Muscle of leg (tissue), 11 donors: Measurements from ENCODE around the gene ARL5C. TPM values are rescaled to one million over a fixed set of nuclear protein-coding genes. Genes with fewer than 3 reads are reported as not detected.
"Not testable (repeated sequence)": the region's sequence is repeated elsewhere in the genome, so short reads cannot be mapped to it uniquely, and the experiment has no call there.

Experiments used
- DNase-seq: peaks from one replicate; pipeline ENCODE4 v3.0.0; 2013
- H3K27ac ChIP-seq: one replicate; pipeline ENCODE4 v1.5.1; 2013; ENCODE audit warnings: mild to moderate bottlenecking, low read length, control low read depth
- H3K27me3 ChIP-seq: one replicate; pipeline ENCODE4 v1.6.1; 2013; ENCODE audit warnings: low read length; ENCODE audit not compliant: control insufficient read depth, insufficient read depth
- H3K36me3 ChIP-seq: one replicate; pipeline ENCODE4 v1.6.1; 2013; ENCODE audit warnings: low read length; ENCODE audit not compliant: control insufficient read depth, insufficient read depth
- H3K4me1 ChIP-seq: one replicate; pipeline ENCODE4 v1.6.1; 2013; ENCODE audit warnings: low read length; ENCODE audit not compliant: control insufficient read depth, insufficient read depth
- H3K4me3 ChIP-seq: one replicate; pipeline ENCODE4 v1.5.1; 2013; ENCODE audit warnings: low read length, control low read depth
- H3K9me3 ChIP-seq: replicated peaks from 2 replicates; pipeline ENCODE4 v1.6.1; 2013; ENCODE audit warnings: low read depth, low read length; ENCODE audit not compliant: control insufficient read depth
- WGBS: methylation state at CpG from one replicate; pipeline ENCODE4 v1.1.5; 2013; ENCODE audit warnings: missing lambda C conversion rate; ENCODE audit not compliant: insufficient coverage; 5-methylcytosine and 5-hydroxymethylcytosine counted together
- polyA plus RNA-seq, 8 donors: library from polyadenylated mRNA; unstranded; fragments of 120-200 nt; gene quantifications; one replicate each; pipeline versions ENCODE4 v1.2.1 to v1.2.3, GENCODE V29; 2013; ENCODE audit warnings: inconsistent platforms in 1 of 8, low replicate concordance in 1 of 8; ENCODE audit not compliant: insufficient read length in 8 of 8, insufficient read depth in 1 of 8
- total RNA-seq: library from RNA; stranded (reverse); fragments of 120-200 nt; gene quantifications from one replicate; pipeline ENCODE4 v1.2.4, GENCODE V29; 2013

Gene ARL5C
- total and polyA plus RNA-seq, 9 donors: 0.24 to 0.53 (median 0.34) TPM; not detected in 3

DNA sequence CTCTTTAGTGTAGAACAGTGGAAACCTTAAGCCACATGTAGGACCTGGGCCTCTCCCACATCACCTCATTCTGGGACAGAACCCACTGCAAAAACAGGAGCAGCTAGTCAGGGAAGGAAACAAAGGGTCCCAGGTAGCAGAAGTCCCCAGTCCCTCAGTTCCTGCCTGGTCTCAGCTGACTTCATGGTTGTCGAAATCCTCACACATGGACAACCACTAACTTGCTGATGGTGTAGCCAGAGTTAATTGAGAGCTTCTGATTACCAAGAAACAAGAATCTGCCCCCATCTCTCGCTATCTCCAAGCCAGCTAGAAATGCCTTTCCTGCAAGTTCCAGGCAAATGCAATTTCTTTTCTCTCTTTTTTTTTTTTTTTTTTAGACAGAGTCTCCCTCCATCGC lies 3.6 kb upstream of the ARL5C start:
- Histone ChIP-seq H3K4me1 (peaks cover 34% of the 10 kb centered on the region), H3K4me3 (no peak overlapping the region), H3K36me3 (peaks cover under 1% of the 10 kb centered on the region), H3K9me3 (no peaks in the 10 kb centered on the region), H3K27me3 (peaks cover 38% of the 10 kb centered on the region), H3K27ac (no peak overlapping the region)
- 64% methylated on average over 1 of the region's 3 CpGs for WGBS
- no peak for DNase-seq

DNA sequence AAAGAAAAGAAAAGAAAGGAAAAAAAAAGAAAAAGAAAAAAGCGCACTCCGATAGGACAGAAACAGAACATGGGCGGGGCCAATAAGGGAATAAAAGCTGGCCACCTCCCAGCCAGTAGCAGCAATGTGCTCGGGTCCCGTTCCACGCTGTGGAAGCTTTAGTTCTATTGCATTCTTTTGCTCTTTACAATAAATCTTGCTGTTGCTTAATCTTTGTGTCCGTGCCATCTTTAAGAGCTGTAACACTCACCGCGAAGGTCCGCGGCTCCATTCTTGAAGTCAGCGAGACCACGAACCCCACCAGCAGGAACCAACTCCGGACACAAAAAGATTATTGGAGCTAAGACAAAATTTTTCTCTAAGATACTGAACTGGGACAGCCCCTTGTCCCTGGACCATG lies 3.1 kb upstream of the ARL5C start:
- H3K9me3 ChIP-seq: no peaks in the 10 kb centered on the region
- WGBS: 77% methylated on average over 14 of the region's 14 CpGs
- no peak for DNase-seq

DNA sequence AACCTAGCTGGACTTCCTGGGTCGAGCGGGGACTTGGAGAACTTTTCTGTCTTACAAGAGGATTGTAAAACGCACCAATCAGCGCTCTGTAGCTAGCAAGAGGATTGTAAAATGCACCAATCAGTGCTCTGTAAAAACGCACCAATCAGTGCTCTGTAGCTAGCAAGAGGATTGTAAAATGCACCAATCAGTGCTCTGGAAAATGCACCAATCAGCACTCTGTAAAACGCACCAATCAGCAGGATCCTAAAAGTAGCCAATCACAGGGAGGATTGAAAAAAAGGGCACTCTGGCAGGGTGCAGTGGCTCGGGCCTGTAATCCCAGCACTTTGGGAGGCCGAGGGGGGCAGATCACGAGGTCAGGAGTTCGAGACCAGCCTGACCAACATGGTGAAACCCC lies 2.5 kb upstream of the ARL5C start:
- H3K9me3 ChIP-seq, DNase-seq, H3K36me3 ChIP-seq, H3K4me3 ChIP-seq, H3K27ac ChIP-seq: not testable (repeated sequence)
- Histone ChIP-seq H3K27me3 (peaks cover 40% of the 10 kb centered on the region), H3K4me1 (peaks cover 31% of the 10 kb centered on the region)
- 96% methylated on average over 5 of the region's 10 CpGs for WGBS

More for the DNA sequence above, 3.1 kb upstream of the ARL5C start:
- no peaks in the 10 kb centered on the region for H3K36me3 ChIP-seq
- H3K27me3 ChIP-seq: peaks cover 40% of the 10 kb centered on the region
- H3K4me3 ChIP-seq: no peak overlapping the region
- H3K4me1 ChIP-seq: peaks cover 31% of the 10 kb centered on the region
- H3K27ac ChIP-seq: no peak overlapping the region

DNA sequence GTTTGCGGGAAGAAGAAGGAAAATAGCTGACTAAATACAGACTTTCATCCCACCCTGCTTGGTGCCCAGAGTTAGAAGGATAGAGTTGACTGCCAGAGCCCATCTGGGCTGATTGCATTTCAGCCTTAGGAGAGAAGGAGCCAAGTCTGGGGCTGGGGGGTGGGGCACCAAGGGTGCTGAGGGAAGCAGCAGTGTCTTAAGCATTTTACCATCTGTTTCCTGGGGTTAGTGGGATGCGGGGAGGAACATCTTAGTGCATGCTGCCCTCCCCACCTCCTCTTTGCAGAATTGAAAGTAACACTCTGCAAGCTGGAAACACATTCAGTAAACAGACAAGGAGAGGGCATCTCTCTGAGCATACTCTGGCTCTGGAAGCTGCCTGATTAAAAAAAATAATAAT lies 1.5 kb upstream of the ARL5C start:
- peak overlapping the region; percentile 2 for H3K27ac ChIP-seq
- WGBS: no CpG with 5 or more reads among the region's 2 CpGs

DNA sequence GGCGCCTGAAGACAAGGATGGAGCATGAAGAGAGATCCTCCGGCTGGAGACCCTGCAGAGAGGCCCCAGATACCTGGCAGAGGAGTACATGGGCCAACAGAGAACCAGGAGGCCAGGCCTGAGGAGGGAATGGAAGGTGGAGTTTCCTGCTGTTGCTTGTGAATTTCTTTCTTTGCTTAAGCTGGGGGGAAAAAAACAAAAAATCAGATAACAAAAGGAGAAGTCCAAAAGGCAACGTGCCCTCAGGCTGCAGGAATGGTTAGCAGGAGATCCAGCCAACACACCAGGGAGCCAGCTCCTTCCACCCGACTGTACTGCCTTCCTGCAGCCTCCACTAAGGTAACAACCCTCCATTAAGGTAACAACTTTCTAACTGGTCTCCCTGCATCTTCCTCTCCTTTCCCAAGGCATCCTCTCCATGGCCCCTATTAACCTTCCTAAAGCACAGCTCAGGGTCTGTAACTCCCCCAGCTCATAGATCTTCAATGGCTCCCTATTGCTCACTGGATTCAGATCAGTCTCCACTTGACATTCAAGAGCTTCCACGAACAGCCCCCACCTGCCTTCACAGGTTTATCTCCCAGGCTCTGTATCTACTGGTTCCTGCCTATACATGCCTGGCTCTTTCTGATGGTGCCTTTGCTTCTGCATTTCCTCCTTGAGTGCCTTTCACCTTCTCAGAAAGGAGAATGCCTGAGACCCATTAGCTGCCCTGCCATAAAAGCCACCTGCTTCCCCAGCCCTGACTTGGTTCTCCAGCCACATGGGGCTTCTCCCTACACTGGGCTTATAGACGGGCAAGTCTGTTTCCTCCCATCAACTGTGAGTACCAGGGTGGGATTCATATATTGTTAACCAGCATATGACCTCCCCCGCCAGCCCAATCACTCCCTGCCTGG lies 725 bp upstream of the ARL5C start:
- 44% methylated on average over 4 of the region's 7 CpGs for WGBS
- DNase-seq: no peak
- Histone ChIP-seq H3K9me3 (no peaks in the 10 kb centered on the region), H3K36me3 (no peaks in the 10 kb centered on the region), H3K27ac (peak overlapping the region; percentile 2), H3K4me3 (no peak overlapping the region), H3K27me3 (peaks cover 40% of the 10 kb centered on the region), H3K4me1 (peaks cover 31% of the 10 kb centered on the region)

More for the DNA sequence above, 1.5 kb upstream of the ARL5C start:
- DNase-seq: peak; percentile 87
- Histone ChIP-seq H3K4me3 (no peak overlapping the region), H3K36me3 (no peaks in the 10 kb centered on the region), H3K4me1 (peaks cover 31% of the 10 kb centered on the region), H3K27me3 (peaks cover 40% of the 10 kb centered on the region), H3K9me3 (no peaks in the 10 kb centered on the region)

DNA sequence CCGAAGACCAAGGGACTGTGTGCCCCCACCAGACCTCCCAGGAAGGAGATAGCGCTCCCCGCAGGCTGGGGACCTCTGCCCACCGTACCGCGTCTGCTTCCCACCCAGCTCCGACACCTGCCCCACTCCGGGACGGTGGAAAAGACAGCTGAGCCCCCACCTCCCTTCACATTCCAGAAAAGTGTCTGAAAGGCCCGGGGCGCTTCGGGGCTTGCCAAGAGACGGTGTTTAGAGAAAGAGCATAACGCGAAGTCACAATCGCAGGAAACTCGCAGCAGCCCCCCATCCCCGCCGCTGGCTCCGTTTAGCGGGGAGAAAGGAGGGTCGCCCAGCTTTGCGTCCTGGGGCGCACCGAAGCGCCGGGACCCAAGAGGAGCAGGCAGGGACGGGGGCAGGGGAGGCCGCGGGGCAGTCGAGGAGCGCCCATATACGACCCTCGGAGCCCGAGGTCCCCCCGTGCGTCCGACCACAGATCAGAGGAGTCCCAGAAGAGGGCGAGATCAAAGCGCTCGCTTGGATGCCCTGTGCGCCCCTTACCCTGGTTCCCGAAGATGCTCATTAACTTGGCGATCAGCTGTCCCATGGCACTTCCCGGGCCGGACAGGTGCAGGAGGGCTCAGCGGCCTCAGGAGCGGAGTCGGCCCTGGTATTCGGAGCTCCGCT lies 652 bp downstream of the ARL5C start:
- peaks cover 42% of the 10 kb centered on the region for H3K27me3 ChIP-seq
- H3K4me1 ChIP-seq: peaks cover 31% of the 10 kb centered on the region
- 2% methylated on average over 47 of the region's 51 CpGs for WGBS
- no peaks in the 10 kb centered on the region for H3K9me3 ChIP-seq
- no peak for DNase-seq
- peak overlapping the region; percentile 43 for H3K4me3 ChIP-seq
- no peaks in the 10 kb centered on the region for H3K36me3 ChIP-seq
- H3K27ac ChIP-seq: no peak overlapping the region

DNA sequence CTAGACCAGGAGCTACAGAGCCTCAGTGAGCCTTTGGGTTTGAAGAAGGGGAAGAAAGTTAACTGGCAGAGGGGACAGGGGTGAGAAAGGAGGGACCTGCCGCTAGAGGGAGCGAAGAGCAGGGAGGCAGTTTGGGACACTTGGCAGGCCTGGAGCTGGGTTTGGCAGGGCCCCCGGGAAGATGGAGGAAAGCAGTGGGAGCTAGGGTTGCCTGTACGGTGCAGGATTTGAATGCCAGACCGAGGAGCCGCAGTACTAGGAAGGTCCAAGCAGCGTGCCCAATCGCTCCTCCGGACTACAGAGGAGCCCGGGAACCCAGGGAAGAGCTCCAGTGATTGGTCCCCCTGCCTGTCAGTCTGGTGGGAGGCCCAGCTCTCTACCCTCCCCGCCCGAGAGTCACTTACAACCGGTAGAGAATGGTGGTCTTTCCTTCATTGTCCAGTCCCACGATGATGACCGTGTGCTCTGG lies 1.3 kb downstream of the ARL5C start:
- H3K27me3 ChIP-seq: peaks cover 43% of the 10 kb centered on the region
- under 1% methylated on average over 10 of the region's 15 CpGs for WGBS
- H3K4me1 ChIP-seq: peaks cover 31% of the 10 kb centered on the region
- H3K4me3 ChIP-seq: peak overlapping the region; percentile 43
- peak; percentile 98 for DNase-seq
- no peaks in the 10 kb centered on the region for H3K36me3 ChIP-seq
- no peak overlapping the region for H3K27ac ChIP-seq
- H3K9me3 ChIP-seq: no peaks in the 10 kb centered on the region

DNA sequence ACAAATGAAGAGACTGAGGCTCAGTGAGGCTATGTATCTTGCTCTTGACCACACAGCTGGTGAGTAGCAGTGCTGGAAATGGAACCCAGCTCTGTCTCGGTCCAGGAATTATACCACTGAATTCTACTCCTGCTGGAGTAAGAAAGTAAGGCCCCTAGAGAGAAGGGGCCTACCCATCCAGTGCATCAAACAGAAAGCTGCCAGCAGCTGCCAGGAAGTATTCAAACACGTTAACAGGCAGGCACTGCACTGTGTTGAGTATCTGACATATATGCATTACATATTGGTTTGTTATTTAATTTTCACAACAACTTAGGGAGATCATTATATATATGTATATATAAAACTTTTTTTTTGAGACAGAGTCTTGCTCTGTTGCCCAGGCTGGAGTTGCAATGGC lies 4.0 kb downstream of the ARL5C start:
- Histone ChIP-seq H3K9me3 (no peaks in the 10 kb centered on the region), H3K27ac (no peak overlapping the region), H3K4me3 (no peak overlapping the region), H3K27me3 (peaks cover 29% of the 10 kb centered on the region), H3K4me1 (peaks cover 24% of the 10 kb centered on the region), H3K36me3 (no peaks in the 10 kb centered on the region)
- WGBS: no CpG with 5 or more reads among the region's 2 CpGs
- no peak for DNase-seq

DNA sequence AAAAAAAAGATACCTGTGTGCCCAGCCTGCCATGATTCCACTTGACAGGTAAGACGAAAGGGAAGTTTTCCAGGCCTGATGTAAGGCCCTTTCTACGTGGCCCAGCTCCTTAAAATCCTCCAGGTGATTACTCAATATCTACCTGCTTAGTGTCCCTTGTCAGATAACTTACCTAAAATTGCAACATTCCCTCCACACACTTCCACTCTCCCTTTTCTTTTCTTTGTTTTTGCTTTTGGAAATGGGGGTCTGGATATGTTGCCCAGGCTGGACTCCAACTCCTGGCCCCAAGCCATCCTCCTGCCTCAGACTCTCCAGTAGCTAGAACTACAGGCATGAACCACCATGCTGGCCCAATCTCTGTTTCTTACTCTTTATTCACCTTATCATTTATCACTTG lies 7.3 kb downstream of the ARL5C start:
- H3K27me3 ChIP-seq: peaks cover 8% of the 10 kb centered on the region
- H3K4me3 ChIP-seq: no peak overlapping the region
- no peak for DNase-seq
- 94% methylated on average over 2 of the region's 2 CpGs for WGBS
- no peak overlapping the region for H3K27ac ChIP-seq
- H3K36me3 ChIP-seq: no peaks in the 10 kb centered on the region
- H3K4me1 ChIP-seq: no peaks in the 10 kb centered on the region
- no peaks in the 10 kb centered on the region for H3K9me3 ChIP-seq

DNA sequence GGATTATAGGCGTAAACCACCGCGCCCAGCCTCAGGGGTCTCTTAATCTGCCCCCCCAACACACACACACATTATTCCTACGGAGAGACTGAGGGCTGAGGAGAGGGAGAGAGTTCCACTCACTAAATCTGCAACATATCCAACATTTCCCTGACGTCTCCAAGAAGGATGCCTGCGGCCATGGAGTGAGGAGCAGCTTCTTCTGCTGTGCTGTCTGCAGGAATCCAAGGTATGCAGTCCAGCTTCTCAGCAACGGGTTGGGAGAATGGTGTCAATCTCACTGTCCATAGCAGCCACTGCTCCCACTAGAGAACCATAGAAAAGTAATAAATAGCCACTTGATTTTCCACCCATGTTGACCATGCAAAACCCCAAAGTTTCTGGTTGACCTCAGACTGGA lies 9.5 kb downstream of the ARL5C start:
- 20% methylated on average over 1 of the region's 7 CpGs for WGBS
- H3K27ac ChIP-seq: no peak overlapping the region
- H3K27me3 ChIP-seq: peaks cover 17% of the 10 kb centered on the region

More for the DNA sequence above, 9.5 kb downstream of the ARL5C start:
- Histone ChIP-seq H3K4me1 (peaks cover 16% of the 10 kb centered on the region), H3K4me3 (no peak overlapping the region), H3K9me3 (no peaks in the 10 kb centered on the region), H3K36me3 (no peaks in the 10 kb centered on the region)
- no peak for DNase-seq
